NCI-H748 (cell line): ENCODE results near the gene ARHGAP25.

Experiments used
- DNase-seq: peaks from one replicate; lab custom pipeline; 2025; ENCODE audit not compliant: unreplicated experiment; lab: John Stamatoyannopoulos, UW

The ARHGAP25 gene

DNA sequence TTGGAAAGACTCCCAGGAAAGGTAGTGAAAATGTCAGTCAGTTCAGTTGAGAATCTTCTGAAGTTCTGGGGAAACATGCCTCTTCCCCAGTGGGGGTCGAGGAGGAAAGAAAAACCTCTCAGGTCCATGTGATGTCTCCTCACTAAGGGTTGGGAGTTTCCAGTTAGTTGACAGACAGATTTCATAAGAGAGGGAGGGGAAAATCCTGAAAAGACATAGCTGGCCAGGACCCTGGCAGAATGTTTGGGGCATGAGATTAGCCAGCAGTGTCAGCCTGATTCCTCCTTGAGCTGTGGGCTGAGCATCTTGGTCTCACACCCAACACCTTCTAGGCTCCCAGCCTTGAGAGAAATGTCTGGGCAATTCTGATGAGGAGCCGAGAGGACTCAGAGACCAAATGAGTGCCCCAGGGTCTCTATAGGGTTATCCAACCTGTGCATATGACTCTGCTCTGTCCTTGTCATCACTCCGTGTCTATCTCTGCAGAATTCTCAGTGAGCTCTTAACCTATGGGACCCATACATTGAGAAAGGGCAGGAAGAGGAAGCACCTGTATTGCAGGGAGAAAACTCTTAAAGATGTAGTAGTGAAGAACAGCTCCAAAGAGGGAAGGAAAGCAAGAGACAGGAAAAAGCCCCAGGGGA, 122.7 kb downstream of the ARHGAP25 start:
- no peak for DNase-seq

DNA sequence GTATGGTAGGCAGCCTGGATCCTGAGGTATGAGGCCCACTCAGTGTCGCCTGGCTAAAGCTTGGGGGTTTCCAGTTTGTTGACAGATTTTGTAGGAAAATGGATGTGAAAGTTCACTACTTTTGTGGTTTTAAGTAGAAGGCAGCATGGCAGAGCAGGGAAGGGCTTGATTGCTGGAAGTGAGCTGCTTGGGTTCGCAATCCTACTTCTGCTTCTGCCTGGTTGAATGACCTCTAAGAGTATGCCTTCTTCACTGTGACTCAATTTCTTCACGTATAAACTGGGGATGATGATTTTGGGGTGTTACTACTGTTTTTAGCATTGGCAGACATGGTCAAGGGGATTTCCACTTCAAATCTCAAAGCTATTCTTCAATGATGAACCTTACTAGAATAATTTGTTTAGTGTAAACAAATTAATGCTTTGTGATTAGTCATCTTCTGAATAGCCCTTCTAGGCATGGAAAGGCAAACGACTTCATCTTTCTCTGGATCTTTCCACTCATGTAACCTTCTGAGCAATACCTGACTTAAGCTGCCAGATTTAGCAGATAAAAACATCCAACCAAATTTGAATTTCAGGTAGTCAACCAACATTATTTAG, 123.3 kb downstream of the ARHGAP25 start:
- no peak for DNase-seq

DNA sequence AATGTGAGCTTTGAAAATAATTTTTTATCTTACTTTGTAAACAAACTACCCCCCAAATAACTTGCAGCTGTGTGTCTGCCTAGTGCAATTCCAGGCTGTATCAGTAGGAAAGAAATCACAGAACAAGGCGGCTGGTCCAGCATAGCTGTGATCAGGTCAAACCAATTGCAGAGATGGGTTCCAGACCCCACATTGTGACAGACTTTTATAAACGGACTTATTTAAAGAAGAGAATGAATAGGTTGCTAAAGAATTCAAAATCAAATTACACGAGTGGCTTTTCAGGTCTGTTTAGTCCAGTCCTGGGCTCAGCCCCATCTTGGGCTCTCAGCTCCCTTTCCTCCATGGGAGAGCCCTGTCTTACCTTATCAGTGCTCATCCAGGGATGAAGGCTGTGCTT, 125.5 kb downstream of the ARHGAP25 start:
- DNase-seq: no peak

DNA sequence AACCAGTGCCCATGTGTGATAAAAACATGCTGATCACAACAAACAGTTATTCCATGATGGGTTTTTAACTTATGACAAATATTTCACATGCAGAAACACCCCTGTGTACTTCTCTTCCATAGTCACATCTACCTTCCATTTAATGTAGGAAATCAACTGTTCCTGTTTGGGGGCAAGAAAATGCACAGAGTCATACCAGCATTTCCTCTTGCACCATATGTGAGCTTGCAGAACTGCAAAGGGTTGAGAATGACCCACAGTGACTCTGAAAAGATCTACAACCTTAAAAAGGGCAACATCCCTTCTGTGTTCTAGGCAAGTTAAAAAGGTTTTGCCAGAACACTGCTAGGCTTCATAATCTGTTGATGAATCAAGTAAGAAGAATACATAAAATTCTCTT, 126.7 kb downstream of the ARHGAP25 start:
- no peak for DNase-seq

DNA sequence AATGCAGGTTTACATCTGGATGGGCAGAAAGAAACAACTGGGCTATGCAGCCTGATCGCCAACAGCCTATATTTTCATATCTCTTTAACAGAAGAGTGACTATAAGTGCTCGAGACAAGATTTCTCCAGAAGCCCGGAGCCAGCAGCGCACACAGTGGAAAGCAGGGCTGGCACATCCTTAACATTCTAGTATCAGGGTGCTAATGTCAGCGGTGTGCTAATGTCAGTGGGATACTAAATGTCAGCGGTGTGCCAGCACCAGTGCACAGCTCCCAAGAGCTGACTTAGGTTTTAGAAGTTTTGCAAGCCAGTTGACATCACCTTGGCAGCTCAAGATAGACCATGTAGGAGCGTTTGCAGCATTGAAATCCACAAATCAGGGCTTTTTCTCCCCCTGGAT, 128.3 kb downstream of the ARHGAP25 start:
- no peak for DNase-seq

DNA sequence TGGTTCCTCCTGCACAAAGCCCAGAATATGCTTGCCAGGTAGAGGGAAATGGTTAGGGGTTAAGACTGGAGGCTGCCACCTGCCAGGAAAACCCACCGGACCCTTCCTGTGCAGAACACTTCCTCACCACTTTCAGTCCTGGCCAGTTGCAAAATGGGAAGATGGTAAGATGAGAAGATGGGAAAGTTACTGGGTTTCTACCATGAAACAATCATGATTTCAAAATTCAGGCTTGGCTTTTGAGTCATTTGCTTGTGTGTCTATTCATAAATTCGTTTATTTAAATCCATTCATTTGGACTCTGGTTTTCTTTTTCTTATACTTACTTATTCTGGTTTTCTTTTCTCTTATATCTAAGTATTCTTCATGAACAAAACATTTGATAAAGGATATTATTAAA, 129.4 kb downstream of the ARHGAP25 start:
- no peak for DNase-seq

DNA sequence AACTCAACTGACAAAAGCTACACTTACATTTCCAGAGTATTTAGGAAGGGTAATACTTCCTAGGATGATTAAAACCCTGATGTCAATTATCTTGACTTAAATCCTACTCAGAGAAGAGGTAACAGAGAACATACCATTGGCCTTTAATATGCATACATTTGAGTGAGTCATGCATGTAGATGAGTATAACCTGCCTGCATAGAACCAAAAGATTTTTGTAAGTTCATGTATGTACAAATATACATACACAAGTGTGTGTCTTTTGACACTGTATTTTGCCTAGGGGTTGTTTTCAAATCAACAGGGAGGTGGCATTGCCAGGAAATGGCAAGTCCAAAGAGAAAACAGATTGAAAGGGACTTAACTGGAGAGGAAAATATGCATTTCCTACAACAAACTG, 130.5 kb downstream of the ARHGAP25 start:
- no peak for DNase-seq

DNA sequence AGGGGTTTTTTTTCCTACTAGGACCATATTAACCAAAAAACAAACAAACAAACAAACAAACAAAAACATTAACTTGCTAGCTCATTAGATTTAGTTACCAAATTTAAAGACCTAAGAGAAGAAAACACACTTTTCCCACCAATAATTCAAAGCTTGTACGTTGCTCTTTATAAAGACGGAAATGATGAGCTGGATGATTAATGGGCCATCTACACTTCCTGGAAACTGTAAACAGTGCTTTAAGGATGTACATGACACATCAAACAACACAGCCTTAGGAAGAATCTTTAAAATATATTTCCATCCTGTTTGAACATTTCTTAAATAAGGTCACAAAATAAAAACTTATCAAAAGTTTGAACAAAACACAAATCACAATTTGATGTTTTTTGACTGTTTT, 135.6 kb downstream of the ARHGAP25 start:
- no peak for DNase-seq

DNA sequence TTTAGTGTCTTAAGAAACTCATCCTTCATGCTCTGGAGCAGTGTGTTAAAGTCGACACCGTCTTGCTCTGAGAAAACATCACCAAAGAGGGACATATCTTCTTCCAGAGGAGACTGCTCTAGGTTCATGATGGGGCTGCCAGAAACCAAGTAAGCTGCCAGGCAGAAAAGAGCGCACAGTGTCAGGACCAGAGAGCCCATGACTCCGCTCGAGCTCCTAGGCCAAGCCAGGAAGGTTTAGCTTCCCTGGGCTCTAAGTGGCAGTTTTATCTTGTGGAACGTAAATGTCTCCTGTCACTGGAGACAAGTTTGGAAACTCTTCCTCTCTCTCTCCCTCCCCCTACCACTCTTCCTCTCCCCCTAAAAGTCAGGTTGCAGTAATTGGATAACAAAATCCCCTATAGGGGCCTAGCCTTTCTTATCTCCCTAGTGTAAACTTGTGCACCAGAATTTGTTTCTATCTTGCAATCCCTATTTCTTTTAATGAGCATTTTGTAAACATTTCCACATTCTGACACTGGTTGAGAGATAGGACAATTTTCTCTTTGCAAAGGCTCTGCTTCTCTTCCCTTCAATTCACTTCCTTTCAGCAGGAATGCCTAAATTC, 136.7 kb downstream of the ARHGAP25 start, which contains the start of gene BMP10:
Gene BMP10, minus strand, starts transcription at position 239 of the 606 bp plus-strand sequence. Its CDS starts 39 bp downstream, at position 200.
- DNase-seq: no peak
